AG08395 (cell line): ENCODE measurements around the gene GMPPA.
A peak's percentile ranks its signal among the peaks of the same experiment; 100 is the strongest.

Source experiments
- DNase-seq: peaks from one replicate; pipeline ENCODE4 v3.0.0; 2012; ENCODE audit warnings: mixed read lengths, low spot score

GMPPA gene

DNA sequence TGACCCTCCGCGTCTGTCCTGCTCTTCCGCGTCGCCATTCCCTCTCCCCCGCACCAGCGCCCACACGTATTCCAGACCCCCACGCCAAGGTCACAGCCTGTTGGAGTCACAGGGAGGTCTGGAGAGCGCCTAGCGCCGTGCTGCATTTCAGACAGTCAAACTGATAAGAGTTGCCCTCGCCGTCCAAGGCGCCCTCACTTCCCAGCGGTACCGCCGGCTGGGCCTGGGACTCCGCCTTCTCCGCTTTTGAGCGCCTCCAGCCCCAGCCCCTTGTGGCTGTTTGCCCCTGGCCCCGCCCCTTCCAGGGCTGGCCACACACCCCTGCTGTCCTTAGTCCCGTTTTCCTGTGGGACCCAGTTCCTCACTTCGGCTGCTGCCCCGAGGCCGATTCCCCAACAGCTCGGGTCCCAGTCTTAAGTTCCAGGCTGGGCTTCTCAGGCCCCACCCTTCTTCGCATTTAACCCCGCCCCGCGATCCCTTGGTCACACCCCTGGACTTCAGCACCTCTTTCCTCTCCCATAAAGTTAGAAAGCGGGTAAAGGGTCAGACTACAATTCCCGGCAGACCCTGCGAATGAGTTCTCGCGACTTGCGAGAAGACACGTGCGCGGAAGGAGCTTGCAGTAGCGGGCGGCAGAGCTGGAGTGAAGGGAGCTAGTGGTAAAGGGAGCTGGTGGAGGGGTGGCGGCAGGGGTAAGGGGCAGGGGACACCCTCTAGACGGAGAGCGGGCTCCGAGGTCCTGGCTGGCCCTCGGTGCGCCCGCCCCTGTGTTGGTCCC, at the start of gene GMPPA:
TSS of gene GMPPA (plus strand) at position 612 of the 778 bp plus-strand sequence. CDS start 1,085 bp downstream, outside the sequence.
- peak; percentile 98 for DNase-seq

DNA sequence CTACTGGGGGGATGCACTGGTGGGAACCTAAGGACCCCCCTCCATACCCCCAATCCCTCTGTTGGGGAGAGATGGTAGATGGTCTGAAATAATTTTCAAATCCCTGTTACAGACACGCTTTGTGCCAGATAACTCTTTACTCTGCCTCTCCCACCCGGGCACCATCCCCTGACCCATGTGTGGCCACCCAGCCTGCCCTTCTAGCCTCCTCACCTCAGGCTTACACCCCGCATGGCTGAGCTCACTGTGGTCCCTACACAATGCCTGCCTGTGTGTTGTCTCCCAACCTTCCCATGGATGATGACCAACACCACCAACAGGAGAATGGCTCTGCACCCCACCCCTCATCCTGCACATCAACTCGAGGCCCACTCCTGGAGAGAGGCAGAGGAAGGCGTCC, 49.1 kb upstream of the GMPPA start:
- DNase-seq: no peak

DNA sequence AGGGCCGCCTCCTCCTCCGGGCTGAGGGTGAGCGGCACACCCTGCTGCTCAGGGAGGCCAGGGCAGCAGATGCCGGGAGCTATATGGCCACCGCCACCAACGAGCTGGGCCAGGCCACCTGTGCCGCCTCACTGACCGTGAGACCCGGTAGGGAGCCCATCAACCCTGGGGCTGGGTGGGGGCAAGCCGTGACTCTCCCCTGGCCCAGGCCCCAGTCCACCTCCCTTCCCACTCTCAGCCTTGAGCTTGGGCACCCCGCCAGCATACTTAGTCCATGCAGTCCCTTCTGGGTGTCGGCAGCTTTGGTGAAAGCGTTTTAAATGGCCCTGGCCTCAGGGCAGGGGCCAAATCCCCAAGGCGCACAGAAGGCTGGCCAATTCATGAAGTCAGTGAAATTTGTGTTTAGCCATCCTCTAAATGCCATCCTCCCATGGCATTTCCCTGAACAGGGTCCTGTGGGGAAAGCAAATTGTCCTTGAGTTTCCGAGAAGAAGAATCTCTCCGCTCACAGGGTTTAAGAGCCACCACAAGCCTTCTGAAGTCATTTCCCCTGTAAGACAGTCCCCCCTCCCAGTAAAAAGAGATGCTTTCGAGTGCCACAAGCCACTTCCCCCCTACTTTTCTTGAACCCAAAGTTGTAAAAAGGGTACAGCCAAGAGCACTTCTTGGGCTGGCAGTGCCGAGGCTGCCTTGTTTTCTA, 46.9 kb upstream of the GMPPA start:
- no peak for DNase-seq

DNA sequence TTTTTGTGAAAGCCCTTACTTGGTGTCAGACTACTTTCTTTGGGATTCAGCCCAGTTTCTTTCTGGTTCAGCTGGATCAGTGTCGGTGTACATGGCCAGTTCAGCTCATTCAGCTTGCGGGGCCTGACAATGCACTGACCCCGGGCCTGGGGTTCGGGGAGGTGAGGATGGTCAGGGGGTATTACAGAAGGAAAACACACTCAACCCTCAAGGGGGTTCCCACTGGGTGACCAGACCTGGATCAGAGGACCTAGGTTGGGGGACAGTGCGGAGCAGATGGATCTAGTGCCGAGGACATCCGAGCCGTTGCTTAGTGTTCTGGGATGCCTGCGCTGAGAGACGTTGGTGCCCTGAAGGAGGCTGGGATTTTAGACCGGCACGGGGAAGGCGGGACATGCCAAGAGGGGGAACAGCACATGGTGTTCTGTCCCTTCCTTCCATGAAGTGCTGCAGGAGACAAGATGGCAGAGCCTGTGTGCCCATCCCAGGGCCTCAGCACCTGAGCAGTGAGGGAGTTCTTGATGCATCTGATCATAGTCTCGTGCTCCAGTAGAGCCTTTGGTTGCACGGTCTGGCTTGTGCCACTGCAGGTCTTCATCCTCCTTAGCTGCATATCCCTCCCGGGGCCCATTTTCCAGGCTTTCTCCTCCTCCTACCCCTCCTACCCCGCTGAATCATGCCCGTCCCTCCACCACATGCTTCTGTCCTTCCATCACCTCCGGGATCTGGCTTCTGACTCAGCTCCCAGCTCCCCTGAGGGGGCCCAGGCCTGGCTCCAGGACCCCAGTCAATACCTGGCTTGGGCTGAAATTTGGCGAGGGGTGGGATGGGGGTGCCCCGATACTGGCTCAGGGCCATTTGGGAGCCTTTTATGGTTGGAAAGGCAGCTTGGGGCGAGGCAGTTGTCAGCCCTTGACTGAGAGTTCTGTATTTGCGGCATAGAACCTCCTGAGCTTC, 46.1 kb upstream of the GMPPA start:
- peak; percentile 98 for DNase-seq

DNA sequence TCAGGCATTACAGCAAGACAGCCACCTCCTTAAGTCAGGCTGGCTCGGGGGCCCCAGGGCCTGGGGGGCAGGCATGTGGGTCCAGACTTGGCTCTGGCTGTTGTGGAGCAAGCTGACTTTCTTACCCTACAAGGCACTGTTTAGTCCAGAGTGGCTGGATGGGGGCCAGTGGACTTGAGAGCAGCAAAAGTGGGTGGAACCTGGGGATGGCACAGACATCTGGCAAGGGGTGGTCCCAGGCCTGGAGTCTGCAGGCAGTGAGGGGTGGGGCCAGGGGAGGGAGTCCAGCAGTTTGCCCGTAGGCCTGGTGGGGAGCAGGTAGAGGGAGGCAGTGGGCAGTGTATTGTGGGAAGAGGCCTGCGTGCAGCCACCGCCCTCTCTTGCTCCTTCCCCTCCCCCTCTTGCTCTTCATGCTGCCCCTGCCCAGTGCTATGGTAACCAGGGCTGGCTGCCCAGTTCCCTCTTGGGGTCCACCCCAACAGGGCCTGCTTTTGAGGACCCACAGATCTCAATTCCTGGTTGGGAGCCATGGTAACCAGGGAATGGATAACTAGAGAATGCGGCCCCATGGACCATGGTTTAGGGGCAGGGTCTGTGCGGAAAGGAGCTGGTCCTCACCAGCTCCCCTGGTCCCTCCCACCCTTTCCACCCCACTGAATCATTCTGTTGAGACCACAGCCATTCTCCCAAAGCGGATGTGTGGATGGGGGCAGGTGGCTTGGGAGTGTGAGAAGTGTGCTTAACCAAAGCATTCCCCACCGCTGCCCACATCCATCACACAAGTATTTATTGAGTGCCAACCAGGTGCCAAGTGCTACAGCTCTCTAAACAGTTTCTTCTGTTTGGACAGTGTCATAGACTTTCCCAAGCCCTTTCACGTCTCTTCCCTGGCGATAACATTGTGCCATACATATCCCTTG, 44.8 kb upstream of the GMPPA start:
- peak; percentile 85 for DNase-seq

DNA sequence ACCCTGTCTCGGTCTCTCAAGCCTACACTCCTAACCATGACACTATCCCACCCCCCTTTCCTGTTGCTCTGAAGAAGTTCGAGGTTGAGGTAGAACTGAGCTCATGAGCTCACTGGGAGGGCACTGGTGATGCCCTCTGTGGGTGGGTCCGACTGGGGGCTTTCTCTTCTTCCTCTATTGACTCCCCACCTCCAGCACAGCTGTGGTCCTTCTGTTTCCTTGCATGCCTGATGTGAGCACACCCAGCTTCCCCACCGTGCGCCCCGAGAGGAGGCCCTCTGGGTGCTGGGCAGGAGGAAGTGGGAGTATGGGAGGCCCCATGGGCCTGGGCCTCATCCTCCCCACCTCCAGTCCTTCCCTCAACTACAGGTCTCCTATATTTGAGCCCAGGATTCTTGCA, 43.1 kb upstream of the GMPPA start:
- DNase-seq: no peak

DNA sequence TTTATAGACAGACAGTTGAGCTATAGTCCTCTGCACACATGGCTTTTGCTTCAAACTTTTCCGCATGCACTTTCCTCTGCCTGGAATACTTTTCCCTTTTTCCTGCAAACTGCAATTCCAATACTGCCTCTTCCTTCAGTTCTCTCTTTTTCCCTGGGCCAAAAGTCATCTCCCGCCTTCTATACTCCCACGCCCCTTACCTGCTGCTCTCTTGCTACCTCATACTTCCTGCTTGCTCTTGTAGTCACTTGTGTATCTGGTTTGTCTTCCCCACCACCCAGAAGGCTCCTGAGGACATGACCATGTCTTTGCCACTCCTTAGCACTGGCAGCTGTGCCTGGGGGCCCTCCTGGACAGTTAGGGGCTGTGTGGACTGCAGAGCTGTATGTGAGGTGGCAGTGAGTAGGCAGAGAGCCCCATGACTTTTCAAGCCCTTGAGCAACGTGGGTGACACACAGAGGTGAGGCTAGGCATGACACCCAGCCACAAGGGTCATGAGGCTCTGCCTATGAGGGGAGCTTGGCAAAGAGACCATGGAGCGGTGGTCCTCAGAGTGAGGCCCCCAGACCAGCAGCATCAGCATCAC, 40.8 kb upstream of the GMPPA start:
- DNase-seq: no peak

DNA sequence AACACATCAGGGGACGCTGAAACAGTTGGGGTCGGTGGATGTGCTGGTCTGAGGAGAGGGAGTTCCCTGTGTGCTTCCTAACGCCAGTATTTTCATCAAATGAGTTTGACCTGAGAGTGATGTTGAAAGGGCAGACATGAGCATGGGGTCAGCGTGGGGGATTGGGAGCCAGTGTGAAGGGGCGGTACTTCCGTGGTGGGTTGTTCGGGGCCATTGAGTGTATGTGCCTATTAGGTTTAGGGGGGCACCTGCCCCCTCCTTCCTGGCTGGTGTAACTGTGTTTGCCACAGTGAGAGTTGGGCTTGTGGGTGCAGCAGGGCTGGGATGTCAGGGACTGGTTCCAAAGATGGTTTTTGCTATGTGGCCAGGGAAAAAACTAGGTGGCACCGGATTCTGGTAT, 39.7 kb upstream of the GMPPA start:
- no peak for DNase-seq

DNA sequence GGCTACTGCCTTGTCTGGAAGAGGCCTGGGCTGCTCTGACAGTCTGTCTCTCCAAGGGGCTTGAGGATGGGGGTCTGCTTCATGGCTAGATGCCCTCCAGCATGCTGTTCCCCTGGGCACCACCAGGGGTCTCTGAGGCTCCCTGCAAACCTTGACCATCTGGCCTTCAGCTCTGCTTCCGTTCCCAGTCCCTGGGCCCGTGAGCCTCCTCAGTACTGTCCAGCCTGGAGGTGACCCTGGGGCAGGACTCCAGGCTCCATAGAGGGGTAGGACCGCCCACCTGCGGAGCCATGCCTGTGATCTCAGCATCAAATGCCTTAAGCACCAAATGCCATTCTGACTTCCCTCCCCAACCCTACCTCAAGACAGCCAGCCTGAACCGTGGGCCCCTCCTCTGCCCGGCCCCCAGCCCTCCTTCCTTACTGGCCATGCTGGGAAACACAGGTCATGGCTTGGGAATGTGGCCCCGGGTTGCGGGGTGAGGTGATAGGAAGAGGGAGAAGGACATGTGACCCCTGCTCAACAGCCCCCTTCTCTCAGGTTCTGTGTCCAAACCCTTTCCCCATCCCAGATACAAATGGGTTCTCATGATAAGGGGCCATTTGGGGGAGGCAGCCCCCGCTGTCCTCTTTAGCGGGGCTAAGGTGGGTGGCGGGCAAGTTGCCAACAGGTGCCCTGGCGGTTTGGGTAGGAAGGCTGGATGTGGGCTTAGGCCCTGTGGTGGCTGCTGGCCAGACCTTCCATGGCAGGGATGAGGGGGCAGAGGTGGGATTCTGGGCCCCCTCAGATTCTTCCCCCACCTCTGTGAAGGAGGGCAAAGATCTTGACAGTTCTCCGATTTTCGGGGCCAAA, 39.0 kb upstream of the GMPPA start:
- DNase-seq: peak; percentile 85

DNA sequence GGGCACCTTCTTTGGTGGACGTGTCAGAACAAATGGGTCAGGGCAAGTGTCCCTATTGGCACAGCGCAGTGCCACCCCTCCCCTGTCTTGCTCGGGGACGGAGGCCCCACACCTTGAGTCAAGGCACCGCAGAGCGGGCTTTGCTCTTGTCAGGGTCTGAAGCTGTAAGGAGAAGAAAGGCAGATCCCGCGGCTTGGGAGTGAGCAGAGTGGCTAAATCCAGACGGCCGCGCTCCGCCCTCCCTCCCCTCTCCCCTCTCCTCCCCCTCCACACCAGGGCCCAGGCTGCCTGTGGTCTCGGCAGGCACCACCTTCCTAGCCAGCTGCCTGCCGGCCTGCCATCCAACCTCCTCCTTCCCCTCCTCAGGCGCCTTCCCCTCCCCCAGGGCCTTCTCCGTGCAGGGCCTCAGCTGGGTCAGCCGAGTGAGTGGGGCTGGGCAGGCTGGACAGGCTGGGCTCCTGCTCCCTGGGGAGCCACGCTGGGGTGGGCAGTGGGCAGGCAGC, 38.2 kb upstream of the GMPPA start:
- DNase-seq: no peak

DNA sequence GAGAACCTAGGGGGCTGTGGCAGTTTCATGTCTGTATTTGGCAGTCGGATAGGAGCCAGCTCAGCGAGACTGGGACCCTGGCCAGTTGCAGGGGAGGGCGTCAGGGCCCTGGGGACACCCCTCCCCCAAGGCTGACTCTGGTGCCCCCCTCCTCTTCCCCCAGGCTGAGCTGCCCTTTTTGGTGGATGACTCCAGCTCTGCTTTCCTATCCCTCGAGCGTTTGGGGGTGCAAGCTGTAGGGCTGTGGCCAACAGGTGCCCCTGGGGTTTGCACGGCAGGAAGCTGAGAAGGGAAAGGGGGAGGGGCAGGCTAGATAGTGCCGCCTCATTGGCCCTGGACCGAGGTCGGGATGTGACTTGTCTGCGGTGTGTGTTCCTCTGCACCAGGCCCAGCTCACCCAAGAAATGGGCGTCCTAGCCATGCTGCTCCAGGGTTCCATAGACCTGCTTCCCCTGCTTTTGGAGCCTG, 37.6 kb upstream of the GMPPA start:
- DNase-seq: no peak

DNA sequence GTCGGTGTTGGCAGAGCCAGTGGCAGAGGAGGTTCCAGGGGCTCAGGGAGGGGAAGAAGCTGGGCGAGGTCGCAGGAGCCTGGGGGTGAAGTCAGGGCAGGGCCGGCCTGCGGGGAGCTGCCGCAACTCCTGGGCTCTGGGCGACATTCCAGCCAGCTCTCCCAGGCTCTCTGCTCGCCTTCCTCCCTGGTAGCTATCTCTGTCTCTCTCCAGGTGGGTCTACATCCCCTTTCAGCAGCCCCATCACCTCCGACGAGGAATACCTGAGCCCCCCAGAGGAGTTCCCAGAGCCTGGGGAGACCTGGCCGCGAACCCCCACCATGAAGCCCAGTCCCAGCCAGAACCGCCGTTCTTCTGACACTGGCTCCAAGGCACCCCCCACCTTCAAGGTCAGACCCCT, 37.0 kb upstream of the GMPPA start:
- no peak for DNase-seq

DNA sequence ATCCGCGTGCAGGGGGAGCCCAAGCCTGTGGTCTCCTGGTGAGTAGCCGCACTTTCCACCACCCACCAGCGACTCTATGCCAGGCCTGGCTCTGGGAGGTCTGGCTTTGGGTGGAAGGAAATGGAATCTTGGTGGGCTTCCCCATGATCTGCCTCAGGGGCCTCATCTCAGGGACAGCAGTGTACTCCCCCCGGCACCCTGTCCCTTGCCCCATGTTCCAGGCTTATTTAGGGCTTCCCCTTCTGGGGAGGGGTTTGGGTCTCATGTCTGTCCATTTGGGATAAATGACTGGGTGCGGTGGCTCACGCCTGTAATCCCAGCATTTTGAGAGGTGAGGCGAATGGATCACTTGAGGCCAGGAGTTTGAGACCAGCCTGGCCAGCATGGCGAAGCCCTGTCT, 36.3 kb upstream of the GMPPA start:
- DNase-seq: no peak

DNA sequence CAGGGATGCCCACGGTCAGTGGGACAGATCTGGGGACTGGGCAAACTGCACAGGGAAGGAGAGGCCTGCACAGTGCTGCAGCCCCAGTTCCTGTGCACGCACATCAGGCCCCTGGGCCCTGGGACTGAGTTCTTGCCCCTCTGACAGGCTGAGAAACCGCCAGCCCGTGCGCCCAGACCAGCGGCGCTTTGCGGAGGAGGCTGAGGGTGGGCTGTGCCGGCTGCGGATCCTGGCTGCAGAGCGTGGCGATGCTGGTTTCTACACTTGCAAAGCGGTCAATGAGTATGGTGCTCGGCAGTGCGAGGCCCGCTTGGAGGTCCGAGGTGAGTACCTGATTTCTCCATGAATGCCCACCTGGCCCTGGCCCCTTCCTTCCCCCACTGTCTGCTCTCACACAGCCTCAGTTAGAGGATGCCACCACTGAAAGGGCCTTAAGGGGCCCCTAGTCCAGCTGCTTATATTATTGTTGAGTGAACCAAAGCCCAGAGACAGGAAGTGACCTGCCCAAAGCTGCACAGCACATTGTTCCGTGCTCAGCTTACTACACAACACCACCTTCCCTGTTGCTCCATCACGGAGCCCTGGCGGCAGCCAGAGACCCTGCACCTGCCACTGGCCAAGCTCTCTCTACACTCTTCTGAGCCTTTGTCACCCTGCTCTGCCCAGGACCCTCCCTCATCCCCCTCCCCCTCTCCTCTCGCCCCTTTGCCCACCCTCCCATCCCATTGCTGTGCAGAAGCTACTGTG, 34.2 kb upstream of the GMPPA start:
- no peak for DNase-seq

DNA sequence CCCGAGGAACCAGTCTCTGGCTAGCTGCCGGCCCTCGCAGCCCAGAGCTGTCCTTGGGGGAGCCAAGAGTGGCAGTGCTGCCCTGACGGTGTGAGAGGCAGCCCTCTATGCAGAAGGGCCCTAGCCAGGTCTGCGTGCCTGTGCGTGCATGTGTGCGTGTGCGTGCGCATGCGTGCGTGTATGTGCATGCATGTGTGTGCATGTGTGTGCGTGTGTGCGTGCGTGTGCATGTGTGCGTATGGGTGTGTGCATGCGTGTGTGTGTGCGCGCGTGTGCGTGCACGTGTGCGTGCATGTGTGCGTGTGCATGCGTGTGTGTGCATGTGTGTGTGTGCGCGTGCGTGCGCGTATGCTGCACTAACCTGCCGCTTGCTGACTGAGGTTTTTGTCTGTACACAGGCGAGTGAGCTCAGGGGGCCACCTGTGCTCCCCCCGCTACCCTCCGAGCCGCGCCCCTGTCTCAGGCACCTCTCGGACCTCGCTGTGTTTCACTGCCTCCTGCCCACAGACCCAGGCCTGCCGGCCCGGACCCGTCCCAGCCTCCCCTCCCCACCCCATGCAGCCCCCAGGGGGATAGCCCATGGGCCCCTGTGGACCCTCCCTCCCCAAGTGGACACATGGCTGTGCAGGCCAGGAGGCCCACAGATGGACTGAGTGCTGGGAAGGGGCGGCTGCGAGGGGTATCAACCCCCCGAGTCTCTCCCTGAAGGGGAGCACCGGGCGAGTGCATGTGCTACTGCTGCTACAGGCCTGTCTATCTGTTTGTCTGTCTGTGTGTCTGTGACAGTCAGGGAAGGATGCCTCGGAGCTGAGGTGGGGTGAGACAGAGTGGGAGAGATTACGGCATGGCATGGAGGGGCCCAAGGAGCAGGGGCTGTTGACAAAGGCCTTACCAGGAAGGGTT, 32.8 kb upstream of the GMPPA start:
- no peak for DNase-seq

DNA sequence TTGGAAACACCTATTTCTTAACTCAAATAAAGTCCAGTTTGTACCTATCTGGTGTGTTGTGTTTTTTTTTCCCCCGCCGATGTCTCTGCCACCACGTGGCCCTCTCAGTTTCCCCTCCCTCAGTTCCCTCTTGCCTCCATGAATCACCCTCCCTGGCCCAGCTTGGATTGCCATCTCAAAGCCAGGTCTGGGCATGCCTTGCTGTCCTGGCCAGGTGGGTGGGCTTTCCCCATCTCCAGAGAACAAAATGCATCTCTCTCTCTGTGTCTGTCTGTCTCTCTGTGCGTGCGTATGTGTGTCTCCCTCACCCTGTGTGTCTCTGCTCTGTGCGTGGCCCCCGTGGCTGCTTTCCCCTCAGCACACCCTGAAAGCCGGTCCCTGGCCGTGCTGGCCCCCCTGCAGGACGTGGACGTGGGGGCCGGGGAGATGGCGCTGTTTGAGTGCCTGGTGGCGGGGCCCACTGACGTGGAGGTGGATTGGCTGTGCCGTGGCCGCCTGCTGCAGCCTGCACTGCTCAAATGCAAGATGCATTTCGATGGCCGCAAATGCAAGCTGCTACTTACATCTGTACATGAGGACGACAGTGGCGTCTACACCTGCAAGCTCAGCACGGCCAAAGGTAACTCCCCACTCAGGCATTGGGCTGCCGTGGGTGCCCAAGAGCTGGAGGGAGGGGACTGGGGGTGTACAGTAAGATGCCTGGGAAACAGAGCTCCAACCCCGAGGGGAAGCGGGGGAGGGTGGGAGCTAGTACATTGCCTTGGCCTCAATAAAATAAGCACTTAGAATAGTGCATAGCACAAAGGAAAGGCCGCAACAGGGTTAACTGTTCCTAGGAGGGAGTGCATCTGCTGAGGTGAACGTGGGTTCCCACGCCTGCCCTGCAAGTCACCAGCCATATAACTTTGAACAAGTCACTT, 31.6 kb upstream of the GMPPA start:
- DNase-seq: no peak

DNA sequence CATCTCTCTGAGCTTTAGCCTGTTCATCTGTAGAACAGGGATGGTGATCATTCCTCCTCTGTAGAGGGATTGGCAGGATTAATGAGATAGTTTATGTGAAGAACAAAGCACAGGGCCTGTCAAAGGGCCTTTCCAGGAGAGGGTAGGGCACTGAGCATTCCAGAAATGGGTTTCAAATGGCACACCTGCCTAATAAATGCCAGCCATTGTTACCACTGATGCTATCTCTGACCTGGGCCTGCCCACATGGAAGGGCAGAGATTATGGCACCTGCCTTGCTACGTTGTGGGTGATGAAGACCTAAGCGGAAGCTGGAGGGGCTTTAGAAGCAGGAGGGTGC, 31.0 kb upstream of the GMPPA start:
- no peak for DNase-seq
